ENCODE measurements around the gene POLA1.

The POLA1 gene

GRCh38 chrX:24782011-24782410 is 88.3 kb downstream of the POLA1 start:
- DNase-seq (ENCODE audit: low spot score) (no peak), ATAC-seq (ENCODE audit: low read depth) (no peak)
- H3K4me3 ChIP-seq (ENCODE audit: severe bottlenecking) = no peak overlapping the region
- H3K4me1 ChIP-seq (ENCODE audit: insufficient read depth, poor library complexity, severe bottlenecking) = no peaks in the 10 kb centered on the region
- no peaks in the 10 kb centered on the region for H3K9me3 ChIP-seq (ENCODE audit: severe bottlenecking)
- no peaks in the 10 kb centered on the region for H3K36me3 ChIP-seq (ENCODE audit: low read depth)
- H3K27me3 ChIP-seq (ENCODE audit: insufficient read depth, poor library complexity, severe bottlenecking) = no peaks in the 10 kb centered on the region
- no peak for TF ChIP-seq CTCF (IDR thresholded peaks at IDR 0.05; ENCODE audit: poor library complexity, severe bottlenecking)
- H3K27ac ChIP-seq (ENCODE audit: poor library complexity, severe bottlenecking) = no peak overlapping the region

- no peak for ATAC-seq (ENCODE audit: low read depth)
- Histone ChIP-seq H3K27ac (ENCODE audit: poor library complexity, severe bottlenecking) (no peak overlapping the region), H3K4me1 (ENCODE audit: insufficient read depth, poor library complexity, severe bottlenecking) (no peaks in the 10 kb centered on the region), H3K4me3 (ENCODE audit: severe bottlenecking) (no peak overlapping the region), H3K27me3 (ENCODE audit: insufficient read depth, poor library complexity, severe bottlenecking) (no peaks in the 10 kb centered on the region), H3K9me3 (ENCODE audit: severe bottlenecking) (no peaks in the 10 kb centered on the region), H3K36me3 (ENCODE audit: low read depth) (no peaks in the 10 kb centered on the region)
- TF ChIP-seq CTCF (IDR thresholded peaks at IDR 0.05; ENCODE audit: poor library complexity, severe bottlenecking) = no peak
- DNase-seq (ENCODE audit: low spot score) = no peak
Measured at GRCh38 chrX:24789047-24789446, 95.3 kb downstream of the POLA1 start.

DNA sequence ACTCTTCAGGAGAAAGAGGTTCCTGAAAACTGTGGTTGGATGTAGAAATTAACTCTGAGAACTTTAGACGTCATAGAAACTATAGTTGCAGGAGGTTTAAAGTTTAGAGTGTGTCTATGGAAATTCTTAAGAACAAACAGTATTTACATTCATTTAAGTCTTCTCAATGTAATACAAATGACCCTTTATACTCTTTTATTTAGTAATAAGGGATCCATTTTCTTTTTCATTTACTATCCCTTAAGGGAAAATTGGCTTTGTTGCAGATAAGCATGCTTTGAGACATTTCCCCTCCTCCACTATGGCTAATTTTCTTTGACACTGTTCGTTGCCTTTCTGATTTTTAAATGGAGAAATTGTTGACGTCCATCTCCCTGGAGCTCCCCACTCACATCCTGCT is 96.4 kb downstream of the POLA1 start:
- Histone ChIP-seq H3K27me3 (ENCODE audit: insufficient read depth, poor library complexity, severe bottlenecking) (no peaks in the 10 kb centered on the region), H3K36me3 (ENCODE audit: low read depth) (no peaks in the 10 kb centered on the region), H3K4me1 (ENCODE audit: insufficient read depth, poor library complexity, severe bottlenecking) (no peaks in the 10 kb centered on the region), H3K4me3 (ENCODE audit: severe bottlenecking) (no peak overlapping the region), H3K27ac (ENCODE audit: poor library complexity, severe bottlenecking) (no peak overlapping the region), H3K9me3 (ENCODE audit: severe bottlenecking) (no peaks in the 10 kb centered on the region)
- no peak for ATAC-seq (ENCODE audit: low read depth)
- no peak for DNase-seq (ENCODE audit: low spot score)
- no peak for TF ChIP-seq CTCF (IDR thresholded peaks at IDR 0.05; ENCODE audit: poor library complexity, severe bottlenecking)

DNA sequence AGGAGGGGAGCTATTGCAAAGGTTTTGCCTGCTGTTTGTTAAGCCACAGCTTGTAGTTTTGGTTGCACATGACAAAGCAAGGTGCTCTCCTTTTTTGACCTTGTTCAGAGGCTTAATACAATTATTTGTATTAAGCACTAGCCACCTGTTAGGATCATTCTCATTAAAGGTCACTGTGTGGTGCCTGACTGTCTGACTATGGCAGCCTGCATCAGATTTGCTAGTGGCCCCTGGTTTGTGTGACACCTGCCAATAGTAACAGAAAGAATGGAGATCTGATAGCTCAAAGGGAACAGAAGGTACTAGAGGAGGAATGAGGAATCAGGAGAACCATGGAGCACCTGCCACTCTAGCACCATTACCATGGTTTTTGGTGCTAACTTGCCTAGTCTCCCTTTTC is 102.5 kb downstream of the POLA1 start:
- no peaks in the 10 kb centered on the region for H3K36me3 ChIP-seq (ENCODE audit: low read depth)
- DNase-seq (ENCODE audit: low spot score) = no peak
- no peaks in the 10 kb centered on the region for H3K9me3 ChIP-seq (ENCODE audit: severe bottlenecking)
- ATAC-seq (ENCODE audit: low read depth) = no peak
- no peak for TF ChIP-seq CTCF (IDR thresholded peaks at IDR 0.05; ENCODE audit: poor library complexity, severe bottlenecking)
- no peak overlapping the region for H3K4me3 ChIP-seq (ENCODE audit: severe bottlenecking)
- no peaks in the 10 kb centered on the region for H3K4me1 ChIP-seq (ENCODE audit: insufficient read depth, poor library complexity, severe bottlenecking)
- no peaks in the 10 kb centered on the region for H3K27me3 ChIP-seq (ENCODE audit: insufficient read depth, poor library complexity, severe bottlenecking)
- H3K27ac ChIP-seq (ENCODE audit: poor library complexity, severe bottlenecking) = no peak overlapping the region

- H3K36me3 ChIP-seq (ENCODE audit: low read depth) = no peaks in the 10 kb centered on the region
- H3K9me3 ChIP-seq (ENCODE audit: severe bottlenecking) = no peaks in the 10 kb centered on the region
- no peak overlapping the region for H3K27ac ChIP-seq (ENCODE audit: poor library complexity, severe bottlenecking)
- DNase-seq (ENCODE audit: low spot score) (no peak), ATAC-seq (ENCODE audit: low read depth) (no peak)
- no peaks in the 10 kb centered on the region for H3K4me1 ChIP-seq (ENCODE audit: insufficient read depth, poor library complexity, severe bottlenecking)
- no peak overlapping the region for H3K4me3 ChIP-seq (ENCODE audit: severe bottlenecking)
- H3K27me3 ChIP-seq (ENCODE audit: insufficient read depth, poor library complexity, severe bottlenecking) = no peaks in the 10 kb centered on the region
- TF ChIP-seq CTCF (IDR thresholded peaks at IDR 0.05; ENCODE audit: poor library complexity, severe bottlenecking) = no peak
Measured at GRCh38 chrX:24799078-24799477, 105.4 kb downstream of the POLA1 start.
